Activated T-cell treated with anti-CD3 and anti-CD28 coated beads for 4 hours (primary cell): ENCODE measurements around the gene PADI3.
"Not testable (repeated sequence)": the region's sequence is repeated elsewhere in the genome, so short reads cannot be mapped to it uniquely, and the experiment has no call there.

ENCODE experiments used
- DNase-seq: peaks from one replicate; pipeline ENCODE4 v3.0.0-alpha.2; 2020

The PADI3 gene

GRCh38 chr1:17306921-17307320, 58.0 kb downstream of the PADI3 start:
- DNase-seq, result no peak

- no peak for DNase-seq
Observed at GRCh38 chr1:17307329-17307728, 58.4 kb downstream of the PADI3 start.

- DNase-seq, result no peak
Observed at GRCh38 chr1:17307946-17308345, 59.0 kb downstream of the PADI3 start, which contains the start of gene PADI4. PADI4 (plus strand) TSS chr1:17308197; CDS start chr1:17308223, 26 bp downstream.

- DNase-seq, result no peak
Observed at GRCh38 chr1:17308593-17308992, 59.7 kb downstream of the PADI3 start.

- no peak for DNase-seq
Observed at GRCh38 chr1:17309426-17310067, 60.6 kb downstream of the PADI3 start.

GRCh38 chr1:17310068-17310640, 61.3 kb downstream of the PADI3 start:
- no peak for DNase-seq

GRCh38 chr1:17313530-17314309, 64.8 kb downstream of the PADI3 start:
- DNase-seq, result no peak

GRCh38 chr1:17314491-17314971, 65.6 kb downstream of the PADI3 start:
- DNase-seq, result no peak

- DNase-seq, result no peak
Observed at GRCh38 chr1:17315542-17316130, 66.7 kb downstream of the PADI3 start.

- DNase-seq, result no peak
Observed at GRCh38 chr1:17316704-17317103, 67.8 kb downstream of the PADI3 start.

- DNase-seq, result no peak
Observed at GRCh38 chr1:17318262-17318661, 69.4 kb downstream of the PADI3 start.

GRCh38 chr1:17319561-17320350, 70.9 kb downstream of the PADI3 start:
- DNase-seq, result no peak

GRCh38 chr1:17321857-17322390, 73.0 kb downstream of the PADI3 start:
- not testable (repeated sequence) for DNase-seq

GRCh38 chr1:17328855-17329254, 80.0 kb downstream of the PADI3 start:
- DNase-seq, result no peak

GRCh38 chr1:17329610-17330009, 80.7 kb downstream of the PADI3 start:
- no peak for DNase-seq

GRCh38 chr1:17330856-17331255, 82.0 kb downstream of the PADI3 start:
- DNase-seq, result no peak

- no peak for DNase-seq
Observed at GRCh38 chr1:17333081-17333480, 84.2 kb downstream of the PADI3 start.
